OCI-LY3 (cell line): ENCODE data around the gene CCDC50.

Source experiments
- H2AFZ ChIP-seq: fragments of 200-600, 300-600 bp; shearing (Covaris generic); 2 replicates; pipeline ENCODE4 v1.6.0; 2014; ENCODE audit warnings: antibody characterized with exemption, low read depth, low read length
- H3K27ac ChIP-seq: fragments of 200-600, 300-600 bp; sonication (generic); 2 replicates; pipeline ENCODE4 v1.5.1; 2014; ENCODE audit warnings: mild to moderate bottlenecking, low read length, moderate library complexity, mixed read lengths
- H3K27me3 ChIP-seq: fragments of 200-600, 300-600 bp; sonication (generic); 2 replicates; pipeline ENCODE4 v1.6.1; 2014; ENCODE audit warnings: low read depth, low read length, mixed read lengths
- H3K36me3 ChIP-seq: fragments of 200-600, 300-600 bp; sonication (generic); replicated peaks from 2 replicates; pipeline ENCODE3; 2014; ENCODE audit warnings: low read depth, low read length, mixed read lengths
- H3K4me1 ChIP-seq: fragments of 300-600, 200-600 bp; sonication (generic); 2 replicates; pipeline ENCODE4 v1.6.1; 2014; ENCODE audit warnings: low read length, mixed read lengths
- H3K4me2 ChIP-seq: fragments of 200-600, 300-600 bp; sonication (generic); 2 replicates; pipeline ENCODE4 v1.6.1; 2014; ENCODE audit warnings: low read length, mixed read lengths
- H3K4me3 ChIP-seq: fragments of 300-600, 200-600 bp; sonication (generic); 2 replicates; pipeline ENCODE4 v1.5.1; 2014; ENCODE audit warnings: antibody characterized with exemption, mild to moderate bottlenecking, low read length, moderate library complexity
- H3K79me2 ChIP-seq: fragments of 300-600, 200-600 bp; shearing (Covaris generic); 2 replicates; pipeline ENCODE4 v1.6.1; 2014; ENCODE audit warnings: mild to moderate bottlenecking, low read length, mixed read lengths
- H3K9ac ChIP-seq: fragments of 300-600, 200-600 bp; shearing (Covaris generic); 2 replicates; pipeline ENCODE4 v1.6.0; 2014; ENCODE audit warnings: mild to moderate bottlenecking, low read length, moderate library complexity
- H3K9me3 ChIP-seq: fragments of 200-600, 300-600 bp; shearing (Covaris generic); 2 replicates; pipeline ENCODE4 v1.6.1; 2014; ENCODE audit warnings: low read length, mixed read lengths; ENCODE audit not compliant: insufficient read depth
- H4K20me1 ChIP-seq: fragments of 200-600, 300-600 bp; sonication (generic); 2 replicates; pipeline ENCODE4 v1.6.1; 2016; ENCODE audit warnings: low read length, mixed read lengths; ENCODE audit not compliant: insufficient read depth
- EZH2phosphoT487 ChIP-seq: fragments of 200-600 bp; shearing (Covaris generic); IDR thresholded peaks from 2 replicates; pipeline ENCODE4 v1.6.1; 2018; ENCODE audit warnings: antibody characterized with exemption, mixed run types, low read depth
- TF ChIP-seq, protein P1 (sequence below): fragments of 200-600, 300-600 bp; sonication (generic); IDR thresholded peaks from 2 replicates; pipeline ENCODE4 v1.5.1; 2014; ENCODE audit warnings: antibody characterized with exemption, low read length, low read depth

The CCDC50 gene

DNA sequence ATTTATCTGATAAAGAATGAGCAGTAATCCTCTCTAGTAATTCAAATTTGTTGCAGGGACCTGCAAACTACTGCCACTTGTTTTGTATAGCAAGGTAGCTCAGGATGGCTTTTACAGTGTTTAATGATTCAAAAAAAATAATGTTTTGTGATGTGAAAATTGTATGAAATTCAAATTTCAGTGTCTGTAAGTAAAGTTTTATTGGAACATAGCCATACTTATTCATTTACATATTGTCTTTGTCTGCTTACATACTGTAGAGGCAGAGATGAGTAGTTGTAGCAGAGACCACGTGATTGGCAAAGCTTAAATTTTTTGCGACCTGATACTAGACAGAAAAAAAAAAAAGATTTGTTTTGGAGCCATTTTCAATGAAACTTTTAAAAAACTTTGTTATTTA lies 7.6 kb downstream of the CCDC50 start:
- Histone ChIP-seq H4K20me1 (peaks cover 88% of the 10 kb centered on the region), H3K9me3 (no peaks in the 10 kb centered on the region), H3K4me3 (no peak overlapping the region), H3K4me2 (no peak overlapping the region), H3K27ac (no peak overlapping the region), H3K27me3 (no peaks in the 10 kb centered on the region), H3K79me2 (peaks cover 100% of the 10 kb centered on the region), H3K36me3 (no peaks in the 10 kb centered on the region), H2AFZ (no peak overlapping the region), H3K4me1 (peaks cover 27% of the 10 kb centered on the region), H3K9ac (no peak overlapping the region)
- TF ChIP-seq, protein P1, sequence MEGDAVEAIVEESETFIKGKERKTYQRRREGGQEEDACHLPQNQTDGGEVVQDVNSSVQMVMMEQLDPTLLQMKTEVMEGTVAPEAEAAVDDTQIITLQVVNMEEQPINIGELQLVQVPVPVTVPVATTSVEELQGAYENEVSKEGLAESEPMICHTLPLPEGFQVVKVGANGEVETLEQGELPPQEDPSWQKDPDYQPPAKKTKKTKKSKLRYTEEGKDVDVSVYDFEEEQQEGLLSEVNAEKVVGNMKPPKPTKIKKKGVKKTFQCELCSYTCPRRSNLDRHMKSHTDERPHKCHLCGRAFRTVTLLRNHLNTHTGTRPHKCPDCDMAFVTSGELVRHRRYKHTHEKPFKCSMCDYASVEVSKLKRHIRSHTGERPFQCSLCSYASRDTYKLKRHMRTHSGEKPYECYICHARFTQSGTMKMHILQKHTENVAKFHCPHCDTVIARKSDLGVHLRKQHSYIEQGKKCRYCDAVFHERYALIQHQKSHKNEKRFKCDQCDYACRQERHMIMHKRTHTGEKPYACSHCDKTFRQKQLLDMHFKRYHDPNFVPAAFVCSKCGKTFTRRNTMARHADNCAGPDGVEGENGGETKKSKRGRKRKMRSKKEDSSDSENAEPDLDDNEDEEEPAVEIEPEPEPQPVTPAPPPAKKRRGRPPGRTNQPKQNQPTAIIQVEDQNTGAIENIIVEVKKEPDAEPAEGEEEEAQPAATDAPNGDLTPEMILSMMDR: no peak
- no peak for TF ChIP-seq EZH2phosphoT487

DNA sequence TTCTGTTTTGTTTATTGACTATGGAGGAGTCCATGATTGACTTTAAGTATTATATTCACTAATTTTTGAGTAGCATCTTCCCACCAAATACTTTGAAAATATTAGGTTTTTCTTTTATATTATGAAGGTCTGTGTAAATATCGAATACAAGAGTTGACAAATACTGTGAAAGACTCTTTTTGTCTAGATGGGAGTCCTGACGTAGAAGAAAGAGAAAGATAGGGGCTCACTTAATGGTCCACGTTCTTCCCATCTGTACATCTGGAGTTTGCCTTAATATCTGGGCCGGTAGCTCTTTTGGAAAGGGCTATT lies 8.9 kb downstream of the CCDC50 start:
- Histone ChIP-seq H3K4me1 (peaks cover 18% of the 10 kb centered on the region), H3K36me3 (no peaks in the 10 kb centered on the region), H3K4me3 (no peak overlapping the region), H3K9ac (no peak overlapping the region), H3K27ac (no peak overlapping the region), H3K9me3 (no peaks in the 10 kb centered on the region), H3K79me2 (peaks cover 100% of the 10 kb centered on the region), H2AFZ (no peak overlapping the region), H3K4me2 (no peak overlapping the region), H4K20me1 (peaks cover 90% of the 10 kb centered on the region), H3K27me3 (no peaks in the 10 kb centered on the region)
- TF ChIP-seq EZH2phosphoT487: no peak
- TF ChIP-seq, protein P1: no peak

DNA sequence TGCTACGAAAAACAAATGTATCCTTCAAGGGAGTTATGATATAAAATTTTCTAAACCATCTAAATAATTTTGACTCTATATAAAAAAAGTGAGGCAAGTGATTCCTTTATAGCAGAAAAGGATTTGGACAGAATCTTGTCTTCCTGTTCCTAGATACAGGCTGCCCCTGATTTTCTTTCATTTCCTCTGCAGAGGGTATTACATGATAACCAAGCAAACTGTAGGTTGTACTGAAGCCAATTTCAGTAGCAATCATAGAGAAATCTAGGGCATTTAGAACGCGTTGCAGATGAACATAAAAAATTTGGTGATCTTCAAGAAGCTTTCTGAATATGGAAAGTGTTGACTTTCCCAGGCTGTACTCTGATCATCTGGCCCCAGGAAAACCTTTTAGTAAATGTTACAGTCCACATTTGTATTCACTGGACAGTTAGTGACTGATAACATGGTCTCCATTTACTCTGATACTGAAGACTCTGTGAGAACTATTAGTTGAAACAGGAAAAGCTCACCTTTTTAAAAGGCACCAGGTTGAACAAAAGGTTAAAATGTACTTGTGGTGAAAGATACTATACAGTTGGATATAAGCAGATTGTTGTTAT lies 10.2 kb downstream of the CCDC50 start:
- no peaks in the 10 kb centered on the region for H3K36me3 ChIP-seq
- peaks cover 92% of the 10 kb centered on the region for H4K20me1 ChIP-seq
- H3K27me3 ChIP-seq: no peaks in the 10 kb centered on the region
- TF ChIP-seq, protein P1: no peak
- TF ChIP-seq EZH2phosphoT487: no peak
- H3K4me2 ChIP-seq: no peak overlapping the region
- H3K4me3 ChIP-seq: no peak overlapping the region
- no peak overlapping the region for H3K27ac ChIP-seq
- H3K9ac ChIP-seq: no peak overlapping the region
- H3K4me1 ChIP-seq: peaks cover 6% of the 10 kb centered on the region
- H3K9me3 ChIP-seq: no peaks in the 10 kb centered on the region
- H3K79me2 ChIP-seq: peaks cover 100% of the 10 kb centered on the region
- no peak overlapping the region for H2AFZ ChIP-seq

DNA sequence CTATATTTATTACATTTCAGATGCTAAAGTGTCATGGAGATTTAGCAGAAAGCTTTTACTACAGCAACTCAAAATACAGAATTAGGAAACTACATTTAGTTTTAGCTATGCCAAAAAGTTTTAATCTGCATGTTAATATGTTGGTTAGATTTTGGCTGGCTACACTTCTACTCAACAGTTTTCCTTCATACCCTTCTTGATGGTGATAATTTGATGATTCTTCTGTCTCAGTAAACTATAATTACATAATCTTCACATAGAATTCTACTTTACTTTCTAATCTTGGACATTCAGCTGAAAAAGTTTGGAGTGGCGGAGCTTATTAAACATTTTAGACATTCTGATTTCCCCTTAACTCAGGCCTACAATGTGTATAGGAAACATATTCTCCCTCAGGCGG lies 11.2 kb downstream of the CCDC50 start:
- no peak overlapping the region for H3K4me3 ChIP-seq
- H3K27me3 ChIP-seq: no peaks in the 10 kb centered on the region
- H3K4me1 ChIP-seq: peaks cover 5% of the 10 kb centered on the region; the same call in 1 of the 2 replicates
- no peaks in the 10 kb centered on the region for H3K9me3 ChIP-seq
- H3K79me2 ChIP-seq: peaks cover 100% of the 10 kb centered on the region
- no peaks in the 10 kb centered on the region for H3K36me3 ChIP-seq
- no peak overlapping the region for H3K27ac ChIP-seq
- H3K9ac ChIP-seq: no peak overlapping the region
- TF ChIP-seq EZH2phosphoT487: no peak
- TF ChIP-seq, protein P1: no peak
- no peak overlapping the region for H3K4me2 ChIP-seq
- peaks cover 92% of the 10 kb centered on the region for H4K20me1 ChIP-seq
- H2AFZ ChIP-seq: no peak overlapping the region
